ENCODE measurements around the gene LIPA.

The LIPA gene

DNA sequence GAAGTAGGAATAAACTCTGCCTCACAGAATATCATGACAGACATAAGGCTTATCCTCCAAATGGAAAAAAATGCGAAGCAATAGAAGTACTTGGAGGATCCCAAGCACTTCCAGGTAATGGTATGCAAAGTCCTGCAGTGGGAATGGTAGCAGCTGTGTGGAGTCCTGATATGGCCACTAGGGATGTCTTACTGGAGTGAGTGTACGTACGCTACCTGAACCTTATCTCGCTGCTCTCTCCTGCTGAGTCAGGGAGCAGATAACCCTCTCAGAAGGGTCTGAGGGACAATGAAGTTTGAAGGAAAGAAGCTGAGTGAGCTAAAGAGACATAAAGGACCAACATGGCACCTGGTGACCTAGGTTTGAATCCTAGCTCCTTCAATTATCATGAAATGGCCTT is 86.7 kb downstream of the LIPA start:
- Histone ChIP-seq H3K27ac (no peak overlapping the region), H3K27me3 (no peaks in the 10 kb centered on the region), H3K36me3 (no peaks in the 10 kb centered on the region), H3K9me3 (no peaks in the 10 kb centered on the region), H3K4me1 (ENCODE audit: control insufficient read depth in 1 of 2, insufficient read depth in 1 of 2, low read depth in 1 of 2, low read length in 1 of 2) (peaks cover 14 to 15% of the 10 kb centered on the region in 2 experiments), H3K4me3 (ENCODE audit: low read depth in 1 of 2, low read length in 1 of 2) (no peak overlapping the region)
- TF ChIP-seq, protein P1, sequence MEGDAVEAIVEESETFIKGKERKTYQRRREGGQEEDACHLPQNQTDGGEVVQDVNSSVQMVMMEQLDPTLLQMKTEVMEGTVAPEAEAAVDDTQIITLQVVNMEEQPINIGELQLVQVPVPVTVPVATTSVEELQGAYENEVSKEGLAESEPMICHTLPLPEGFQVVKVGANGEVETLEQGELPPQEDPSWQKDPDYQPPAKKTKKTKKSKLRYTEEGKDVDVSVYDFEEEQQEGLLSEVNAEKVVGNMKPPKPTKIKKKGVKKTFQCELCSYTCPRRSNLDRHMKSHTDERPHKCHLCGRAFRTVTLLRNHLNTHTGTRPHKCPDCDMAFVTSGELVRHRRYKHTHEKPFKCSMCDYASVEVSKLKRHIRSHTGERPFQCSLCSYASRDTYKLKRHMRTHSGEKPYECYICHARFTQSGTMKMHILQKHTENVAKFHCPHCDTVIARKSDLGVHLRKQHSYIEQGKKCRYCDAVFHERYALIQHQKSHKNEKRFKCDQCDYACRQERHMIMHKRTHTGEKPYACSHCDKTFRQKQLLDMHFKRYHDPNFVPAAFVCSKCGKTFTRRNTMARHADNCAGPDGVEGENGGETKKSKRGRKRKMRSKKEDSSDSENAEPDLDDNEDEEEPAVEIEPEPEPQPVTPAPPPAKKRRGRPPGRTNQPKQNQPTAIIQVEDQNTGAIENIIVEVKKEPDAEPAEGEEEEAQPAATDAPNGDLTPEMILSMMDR (IDR thresholded peaks at IDR 0.05), result no peak

DNA sequence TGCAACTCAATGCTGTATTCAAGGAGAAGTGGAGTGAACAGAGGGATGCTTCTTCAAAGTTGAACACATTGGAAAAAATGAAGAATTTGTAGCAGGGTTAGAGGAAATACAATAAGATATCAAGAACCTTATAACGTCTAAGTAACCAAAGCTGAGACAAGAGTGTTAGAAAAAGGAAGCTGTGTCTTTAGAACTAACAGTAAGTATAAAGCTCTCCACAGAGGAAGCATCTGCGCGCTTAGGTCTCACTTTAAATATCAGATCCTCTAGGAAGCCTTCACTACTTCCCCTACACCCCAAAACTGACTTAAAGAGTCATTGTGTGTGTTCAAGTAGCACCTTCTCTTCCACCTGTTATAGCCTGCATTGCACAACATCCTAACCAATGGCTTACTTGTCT is 87.5 kb downstream of the LIPA start:
- TF ChIP-seq, protein P1 (IDR thresholded peaks at IDR 0.05), result no peak
- Histone ChIP-seq H3K9me3 (no peaks in the 10 kb centered on the region), H3K4me3 (ENCODE audit: low read depth in 1 of 2, low read length in 1 of 2) (no peak overlapping the region), H3K36me3 (no peaks in the 10 kb centered on the region), H3K4me1 (ENCODE audit: control insufficient read depth in 1 of 2, insufficient read depth in 1 of 2, low read depth in 1 of 2, low read length in 1 of 2) (peaks cover 14 to 15% of the 10 kb centered on the region in 2 experiments), H3K27me3 (no peaks in the 10 kb centered on the region), H3K27ac (no peak overlapping the region)
